HepG2 (cell line): ENCODE measurements around the gene NPB. TPM values are rescaled to one million over a fixed set of nuclear protein-coding genes. Genes with fewer than 3 reads are reported as not detected.

Source experiments
- CCAR2 ChIP-seq: fragments of 200-400 bp; formaldehyde crosslinking; optimal IDR thresholded peaks from 2 replicates; pipeline ENCODE3; 2018; ENCODE audit warnings: low read depth, mild to moderate bottlenecking, low read length, moderate library complexity
- ELF3 ChIP-seq: IDR thresholded peaks from 2 replicates; pipeline ENCODE4 v1.6.1; 2016; ENCODE audit warnings: missing genetic modification reagents, missing compliant biosample characterization
- ERF ChIP-seq: IDR thresholded peaks from 2 replicates; pipeline ENCODE4 v1.6.1; 2018; ENCODE audit warnings: missing biosample characterization, missing genetic modification reagents
- FOXK1 ChIP-seq: sonication (generic); formaldehyde crosslinking; IDR thresholded peaks from 2 replicates; pipeline ENCODE4 v1.4.0; 2020; ENCODE audit warnings: low read depth, missing genetic modification reagents, borderline replicate concordance
- NCOA1 ChIP-seq: sonication (generic); formaldehyde crosslinking; IDR thresholded peaks from 2 replicates; pipeline ENCODE4 v1.9.0; 2021; ENCODE audit warnings: missing genetic modification reagents
- NFE2 ChIP-seq: sonication (generic); formaldehyde crosslinking; IDR thresholded peaks from 2 replicates; pipeline ENCODE4 v1.4.0; 2020; ENCODE audit warnings: missing genetic modification reagents
- RBFOX2 ChIP-seq: fragments of 200-400 bp; formaldehyde crosslinking; IDR thresholded peaks from 2 replicates; pipeline ENCODE4 v1.6.1; 2017; ENCODE audit warnings: low read depth, mild to moderate bottlenecking, low read length
- SAP130 ChIP-seq: IDR thresholded peaks from 2 replicates; pipeline ENCODE4 v1.6.1; 2016; ENCODE audit warnings: low read depth
- ZBTB4 ChIP-seq: sonication (generic); formaldehyde crosslinking; IDR thresholded peaks from 2 replicates; pipeline ENCODE4 v1.4.0; 2020; ENCODE audit warnings: missing genetic modification reagents, mild to moderate bottlenecking, borderline replicate concordance
- ZBTB44 ChIP-seq: sonication (generic); formaldehyde crosslinking; IDR thresholded peaks from 2 replicates; pipeline ENCODE4 v1.4.0; 2020; ENCODE audit warnings: missing genetic modification reagents
- ZFP36L1 ChIP-seq: sonication (generic); formaldehyde crosslinking; IDR thresholded peaks from 2 replicates; pipeline ENCODE4 v1.8.0; 2022; ENCODE audit warnings: mild to moderate bottlenecking, missing genetic modification reagents, moderate library complexity
- ZNF234 ChIP-seq: sonication (generic); formaldehyde crosslinking; conservative IDR thresholded peaks from 2 replicates; pipeline ENCODE4 v1.5.1; 2020; ENCODE audit warnings: mild to moderate bottlenecking, missing genetic modification reagents
- ZNF562 ChIP-seq: sonication (generic); formaldehyde crosslinking; IDR thresholded peaks from 2 replicates; pipeline ENCODE4 v1.8.0; 2022; ENCODE audit warnings: missing genetic modification reagents, borderline replicate concordance
- ZNF713 ChIP-seq: sonication (generic); formaldehyde crosslinking; IDR thresholded peaks from 2 replicates; pipeline ENCODE4 v1.4.0; 2020; ENCODE audit warnings: mild to moderate bottlenecking, missing genetic modification reagents
- ZNF720 ChIP-seq: sonication (generic); formaldehyde crosslinking; IDR thresholded peaks from 2 replicates; pipeline ENCODE4 v1.4.0; 2020; ENCODE audit warnings: missing genetic modification reagents
- ZNF768 ChIP-seq: sonication (generic); formaldehyde crosslinking; IDR thresholded peaks from 2 replicates; pipeline ENCODE4 v1.4.0; 2020; ENCODE audit warnings: missing genetic modification reagents
- polyA plus RNA-seq, 8 experiments: library from polyadenylated mRNA; depleted of rRNA in 3 of 8; stranded (reverse) in 7 of 8; unstranded in 1 of 8; fragments of >200 nt; fragmentation: Illumina TruSeq in 4 of 8; extraction: Trizol in 4 of 8; gene quantifications; 2 replicates each; pipeline versions ENCODE4 v1.2.1 to v1.2.3, GENCODE V29; 2011 to 2016; ENCODE audit warnings: low read depth in 4 of 8, missing spikeins in 1 of 8, mixed read lengths in 1 of 8; ENCODE audit not compliant: insufficient read depth in 1 of 8
- total RNA-seq, 5 experiments: library from RNA; depleted of rRNA; stranded (reverse); fragments of >200 nt; fragmentation: Illumina TruSeq; extraction: Trizol; gene quantifications; 2 replicates each; pipeline ENCODE4 v1.2.3, GENCODE V29; 2016; ENCODE audit warnings: low read depth in 1 of 5
- TF ChIP-seq, protein P1 (sequence below): sonication (generic); formaldehyde crosslinking; IDR thresholded peaks from 2 replicates; pipeline ENCODE4 v1.8.1; 2023; ENCODE audit warnings: mild to moderate bottlenecking, missing genetic modification reagents
- TF ChIP-seq, protein P2 (sequence below): sonication (generic); formaldehyde crosslinking; IDR thresholded peaks from 2 replicates; pipeline ENCODE4 v1.5.1; 2020; ENCODE audit warnings: mild to moderate bottlenecking, missing genetic modification reagents, moderate library complexity
- TF ChIP-seq, protein P3 (sequence below): sonication (generic); formaldehyde crosslinking; IDR thresholded peaks from 2 replicates; pipeline ENCODE4 v1.5.1; 2020; ENCODE audit warnings: missing genetic modification reagents, mild to moderate bottlenecking, borderline replicate concordance
- TF ChIP-seq, protein P4 (sequence below), 2 experiments: fragments of 450-650 bp in 1 of 2; sonication (generic) in 1 of 2; formaldehyde crosslinking; IDR thresholded peaks; 2 replicates each; pipeline versions ENCODE4 v1.5.0 to v1.8.0; 2020 to 2022; ENCODE audit warnings: mild to moderate bottlenecking in 1 of 2, missing genetic modification reagents in 1 of 2

Gene NPB
- total and polyA plus RNA-seq, 2 of the 13 experiments (the other 11 are each of a cell fraction or from before 2014, with no cell fraction given), result 0.11 to 0.93 TPM

- TF ChIP-seq, protein P1, sequence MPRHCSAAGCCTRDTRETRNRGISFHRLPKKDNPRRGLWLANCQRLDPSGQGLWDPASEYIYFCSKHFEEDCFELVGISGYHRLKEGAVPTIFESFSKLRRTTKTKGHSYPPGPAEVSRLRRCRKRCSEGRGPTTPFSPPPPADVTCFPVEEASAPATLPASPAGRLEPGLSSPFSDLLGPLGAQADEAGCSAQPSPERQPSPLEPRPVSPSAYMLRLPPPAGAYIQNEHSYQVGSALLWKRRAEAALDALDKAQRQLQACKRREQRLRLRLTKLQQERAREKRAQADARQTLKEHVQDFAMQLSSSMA (CRISPR knock-in tag), result no peak
- TF ChIP-seq, protein P2, sequence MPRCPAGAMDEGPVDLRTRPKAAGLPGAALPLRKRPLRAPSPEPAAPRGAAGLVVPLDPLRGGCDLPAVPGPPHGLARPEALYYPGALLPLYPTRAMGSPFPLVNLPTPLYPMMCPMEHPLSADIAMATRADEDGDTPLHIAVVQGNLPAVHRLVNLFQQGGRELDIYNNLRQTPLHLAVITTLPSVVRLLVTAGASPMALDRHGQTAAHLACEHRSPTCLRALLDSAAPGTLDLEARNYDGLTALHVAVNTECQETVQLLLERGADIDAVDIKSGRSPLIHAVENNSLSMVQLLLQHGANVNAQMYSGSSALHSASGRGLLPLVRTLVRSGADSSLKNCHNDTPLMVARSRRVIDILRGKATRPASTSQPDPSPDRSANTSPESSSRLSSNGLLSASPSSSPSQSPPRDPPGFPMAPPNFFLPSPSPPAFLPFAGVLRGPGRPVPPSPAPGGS (CRISPR knock-in tag), result no peak
- TF ChIP-seq ERF (0 out of 2 replicates have a peak, but pooled peaks have one; percentile 8), RBFOX2 (peak; percentile 84), ZNF768 (CRISPR knock-in tag) (peak; percentile 70; the same call in 1 of the 2 replicates), NFE2 (CRISPR knock-in tag) (no peak), ELF3 (CRISPR knock-in tag) (no peak), ZFP36L1 (CRISPR knock-in tag) (no peak), ZNF562 (CRISPR knock-in tag) (no peak), SAP130 (CRISPR knock-in tag) (peak; percentile 24; the same call in 1 of the 2 replicates), CCAR2 (peak; percentile 47), ZNF713 (CRISPR knock-in tag) (no peak), ZBTB44 (0 out of 2 replicates have a peak, but pooled peaks have one; percentile 11), NCOA1 (no peak), ZBTB4 (no peak; the same call in 1 of the 2 replicates), FOXK1 (CRISPR knock-in tag) (0 out of 2 replicates have a peak, but pooled peaks have one; percentile 10), ZNF234 (CRISPR knock-in tag) (no peak), ZNF720 (CRISPR knock-in tag) (no peak)
- TF ChIP-seq, protein P3, sequence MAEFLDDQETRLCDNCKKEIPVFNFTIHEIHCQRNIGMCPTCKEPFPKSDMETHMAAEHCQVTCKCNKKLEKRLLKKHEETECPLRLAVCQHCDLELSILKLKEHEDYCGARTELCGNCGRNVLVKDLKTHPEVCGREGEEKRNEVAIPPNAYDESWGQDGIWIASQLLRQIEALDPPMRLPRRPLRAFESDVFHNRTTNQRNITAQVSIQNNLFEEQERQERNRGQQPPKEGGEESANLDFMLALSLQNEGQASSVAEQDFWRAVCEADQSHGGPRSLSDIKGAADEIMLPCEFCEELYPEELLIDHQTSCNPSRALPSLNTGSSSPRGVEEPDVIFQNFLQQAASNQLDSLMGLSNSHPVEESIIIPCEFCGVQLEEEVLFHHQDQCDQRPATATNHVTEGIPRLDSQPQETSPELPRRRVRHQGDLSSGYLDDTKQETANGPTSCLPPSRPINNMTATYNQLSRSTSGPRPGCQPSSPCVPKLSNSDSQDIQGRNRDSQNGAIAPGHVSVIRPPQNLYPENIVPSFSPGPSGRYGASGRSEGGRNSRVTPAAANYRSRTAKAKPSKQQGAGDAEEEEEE (CRISPR knock-in tag), result no peak
- TF ChIP-seq, protein P4, sequence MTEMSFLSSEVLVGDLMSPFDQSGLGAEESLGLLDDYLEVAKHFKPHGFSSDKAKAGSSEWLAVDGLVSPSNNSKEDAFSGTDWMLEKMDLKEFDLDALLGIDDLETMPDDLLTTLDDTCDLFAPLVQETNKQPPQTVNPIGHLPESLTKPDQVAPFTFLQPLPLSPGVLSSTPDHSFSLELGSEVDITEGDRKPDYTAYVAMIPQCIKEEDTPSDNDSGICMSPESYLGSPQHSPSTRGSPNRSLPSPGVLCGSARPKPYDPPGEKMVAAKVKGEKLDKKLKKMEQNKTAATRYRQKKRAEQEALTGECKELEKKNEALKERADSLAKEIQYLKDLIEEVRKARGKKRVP (CRISPR knock-in tag; IDR thresholded peaks at IDR 0.05), result peak in 1 of 2 experiments; percentile 23; a peak in 1 of 4 replicates
Observed at GRCh38 chr17:81867991-81868673, 33.9 kb upstream of the NPB start (continued).
